GM21447 (cell line): Measurements from ENCODE around the gene CTLA4.
A peak's percentile ranks its signal among the peaks of the same experiment; 100 is the strongest.

Experiments
- ATAC-seq: cut with Tn5 transposase; IDR thresholded peaks from one replicate; pipeline ENCODE4 v1.9.1; 2021; ENCODE audit not compliant: unreplicated experiment

The CTLA4 gene

DNA sequence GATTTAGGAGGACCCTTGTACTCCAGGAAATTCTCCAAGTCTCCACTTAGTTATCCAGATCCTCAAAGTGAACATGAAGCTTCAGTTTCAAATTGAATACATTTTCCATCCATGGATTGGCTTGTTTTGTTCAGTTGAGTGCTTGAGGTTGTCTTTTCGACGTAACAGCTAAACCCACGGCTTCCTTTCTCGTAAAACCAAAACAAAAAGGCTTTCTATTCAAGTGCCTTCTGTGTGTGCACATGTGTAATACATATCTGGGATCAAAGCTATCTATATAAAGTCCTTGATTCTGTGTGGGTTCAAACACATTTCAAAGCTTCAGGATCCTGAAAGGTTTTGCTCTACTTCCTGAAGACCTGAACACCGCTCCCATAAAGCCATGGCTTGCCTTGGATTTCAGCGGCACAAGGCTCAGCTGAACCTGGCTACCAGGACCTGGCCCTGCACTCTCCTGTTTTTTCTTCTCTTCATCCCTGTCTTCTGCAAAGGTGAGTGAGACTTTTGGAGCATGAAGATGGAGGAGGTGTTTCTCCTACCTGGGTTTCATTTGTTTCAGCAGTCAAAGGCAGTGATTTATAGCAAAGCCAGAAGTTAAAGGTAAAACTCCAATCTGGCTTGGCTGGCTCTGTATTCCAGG lies at the start of gene CTLA4:
Gene CTLA4, plus strand, starts transcription at position 211 of the 640 bp plus-strand sequence. Its CDS starts 172 bp downstream, at position 383.
- ATAC-seq = no peak

DNA sequence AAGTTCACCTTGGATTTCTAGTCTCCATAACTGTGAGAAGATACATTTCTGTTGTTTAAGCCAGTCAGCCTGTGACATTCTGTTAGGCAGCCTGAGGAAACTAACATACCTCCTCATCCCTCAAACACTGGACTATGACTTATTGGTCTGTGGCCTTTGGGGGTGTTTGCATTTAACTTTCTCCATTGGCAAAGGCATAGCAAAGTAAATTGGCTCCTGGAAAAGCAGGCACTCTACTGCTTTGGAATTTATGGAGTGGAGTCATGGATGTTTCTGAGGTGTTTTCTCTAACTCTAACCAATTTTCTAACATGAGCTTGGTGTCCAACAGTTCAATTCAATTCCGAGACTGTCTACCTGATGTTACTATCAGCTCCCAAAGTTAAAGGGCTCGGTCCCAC lies 48.9 kb upstream of the CTLA4 start:
- no peak for ATAC-seq

DNA sequence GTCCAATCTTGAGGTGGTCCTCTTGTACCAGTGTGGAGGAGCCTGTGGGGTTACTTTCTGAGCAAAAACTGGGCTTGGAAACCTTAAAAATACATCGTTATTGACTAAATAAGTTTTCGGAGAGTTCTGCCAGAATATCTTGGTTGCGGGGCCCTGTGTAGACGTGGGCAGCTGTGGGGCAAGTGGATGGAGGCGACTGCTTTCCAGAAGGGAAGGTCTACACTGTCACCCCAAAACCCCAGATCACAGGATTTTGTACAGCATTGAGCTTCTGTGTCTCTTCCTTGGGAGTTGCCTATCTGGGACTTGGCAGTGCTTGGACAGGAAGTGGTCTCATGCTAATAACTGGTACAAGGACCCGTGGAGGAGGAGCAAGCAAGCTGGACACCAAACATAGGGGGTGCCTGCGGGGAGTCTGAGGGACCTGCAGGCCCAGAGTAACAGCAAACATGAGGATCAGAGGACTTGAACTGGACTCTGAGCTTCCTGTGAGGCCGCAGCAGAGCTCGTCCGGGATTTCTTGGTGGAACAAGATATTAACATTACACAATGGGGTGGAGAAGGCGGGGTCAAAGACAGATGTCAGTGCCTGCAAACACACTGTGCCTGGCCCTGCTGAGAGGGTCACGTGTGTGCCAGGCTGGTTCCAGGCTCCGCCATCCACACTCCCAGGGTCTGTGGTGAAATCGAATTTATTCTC lies 48.0 kb upstream of the CTLA4 start:
- ATAC-seq = no peak

- peak; percentile 86 for ATAC-seq
These were observed 46.6 kb upstream of the CTLA4 start for GRCh38 chr2:203820969-203821368.

DNA sequence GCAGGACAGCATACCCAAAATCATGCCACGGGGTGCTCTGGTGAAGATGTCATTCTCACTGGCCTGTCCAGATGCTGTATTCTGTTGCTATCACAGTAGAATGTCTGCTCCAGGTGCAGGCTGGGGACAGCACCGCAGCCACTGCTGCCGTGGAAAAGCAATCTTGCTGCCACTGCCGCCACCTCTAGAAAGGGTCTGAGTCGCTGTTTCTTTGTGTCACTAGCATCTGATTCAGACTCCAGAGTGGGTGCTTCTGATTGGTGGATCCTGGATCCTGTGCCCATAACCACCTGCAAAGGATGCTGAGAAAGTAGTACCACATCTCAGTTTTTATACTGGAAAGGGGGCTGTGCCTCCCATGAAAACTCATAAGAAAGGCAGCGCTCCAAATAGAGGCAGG lies 45.3 kb upstream of the CTLA4 start:
- ATAC-seq = no peak

- no peak for ATAC-seq
These were observed 44.4 kb upstream of the CTLA4 start for GRCh38 chr2:203823173-203823572.

DNA sequence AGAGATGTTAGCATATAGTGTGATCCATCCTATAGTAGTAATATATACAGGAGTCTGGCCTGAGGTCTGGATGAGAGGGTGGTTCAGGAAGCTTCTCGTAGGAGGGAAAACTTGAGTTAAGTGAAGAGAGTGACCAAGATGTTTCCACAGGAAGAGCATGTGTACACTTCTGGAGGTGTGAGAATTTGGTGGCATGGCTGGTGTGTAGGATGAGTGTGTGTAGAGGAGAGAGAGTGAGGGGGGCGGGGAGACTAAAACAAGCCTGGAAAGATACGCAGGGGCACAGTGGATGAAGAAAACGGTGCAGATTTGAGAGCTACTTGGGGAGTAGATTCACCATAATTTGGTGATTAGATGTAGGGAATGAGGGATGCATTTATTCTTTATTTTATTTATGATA lies 43.5 kb upstream of the CTLA4 start:
- no peak for ATAC-seq

- no peak for ATAC-seq
These were observed 43.0 kb upstream of the CTLA4 start for GRCh38 chr2:203824603-203825002.

GRCh38 chr2:203826704-203827103 lies 40.9 kb upstream of the CTLA4 start:
- no peak for ATAC-seq

GRCh38 chr2:203830304-203831055 lies 37.1 kb upstream of the CTLA4 start:
- no peak for ATAC-seq

- no peak for ATAC-seq
These were observed 32.2 kb upstream of the CTLA4 start for GRCh38 chr2:203835420-203835819.

- no peak for ATAC-seq
These were observed 31.4 kb upstream of the CTLA4 start for GRCh38 chr2:203835892-203836800.

- no peak for ATAC-seq
These were observed 26.8 kb upstream of the CTLA4 start for GRCh38 chr2:203840655-203841205.

DNA sequence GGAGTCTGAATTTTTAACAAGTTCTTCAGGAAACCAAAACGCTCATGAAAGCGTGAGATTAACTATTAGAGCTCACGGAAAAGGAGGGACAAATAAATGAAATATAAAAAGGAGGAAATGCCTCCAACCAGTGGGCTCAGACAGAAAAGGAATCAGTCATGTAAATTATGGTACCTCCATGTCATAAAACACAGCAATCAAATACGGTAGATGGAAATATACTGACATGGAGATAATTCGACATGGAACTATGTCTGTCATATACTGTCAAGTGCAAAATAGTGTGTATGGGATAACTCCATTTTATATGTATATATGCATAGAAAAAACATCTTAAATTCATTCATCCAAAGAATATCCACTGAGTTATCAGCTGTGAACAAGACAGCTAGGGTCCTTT lies 25.9 kb upstream of the CTLA4 start:
- ATAC-seq = no peak

GRCh38 chr2:203842373-203842772 lies 25.2 kb upstream of the CTLA4 start:
- no peak for ATAC-seq

DNA sequence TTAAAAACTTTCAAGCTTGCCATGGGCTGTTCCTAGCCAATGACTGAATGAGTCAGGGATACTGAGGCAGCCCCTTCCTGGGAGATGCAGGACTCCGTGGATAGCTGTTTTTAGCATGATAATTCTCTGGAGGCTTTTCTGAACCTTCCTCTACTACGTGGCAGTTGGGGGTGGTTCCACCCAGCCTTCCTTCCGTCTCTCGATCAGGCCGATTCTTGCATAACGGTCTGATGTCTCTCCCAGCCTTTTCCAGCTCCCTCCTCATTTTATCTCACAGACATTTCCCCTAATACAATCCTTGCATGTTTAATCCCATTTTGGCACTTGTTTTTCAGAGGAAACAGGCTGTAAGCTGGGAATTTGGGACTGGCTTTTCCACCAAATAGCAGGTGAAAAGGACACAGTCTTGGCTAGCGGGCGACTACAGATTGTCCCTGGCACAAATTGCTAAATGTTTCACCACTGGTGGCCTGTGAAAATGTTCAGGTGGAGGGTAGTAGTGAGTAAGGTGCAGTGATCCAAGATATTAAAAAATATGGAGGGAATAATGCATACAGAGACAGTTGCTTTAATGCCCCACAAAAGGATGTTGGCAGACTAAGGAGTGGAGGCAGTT lies 21.0 kb upstream of the CTLA4 start:
- no peak for ATAC-seq

DNA sequence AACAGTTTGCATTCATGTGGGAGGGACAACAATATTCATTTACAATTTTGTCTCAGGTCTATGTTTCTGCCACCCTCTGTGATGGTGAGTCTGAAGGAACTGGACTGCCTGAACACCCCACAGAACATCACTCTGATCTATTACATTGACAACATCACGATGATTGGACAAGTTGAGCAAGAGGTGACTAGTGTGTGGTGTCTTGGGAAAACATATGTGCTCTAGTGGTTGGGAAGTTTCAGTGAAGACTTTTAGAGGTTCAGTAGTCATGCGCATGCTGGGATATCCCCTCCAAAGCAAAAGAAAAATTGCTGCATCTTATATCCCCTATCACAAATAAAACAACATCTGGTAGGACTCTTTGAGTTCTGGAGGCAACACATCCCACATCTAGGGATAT lies 18.6 kb upstream of the CTLA4 start:
- no peak for ATAC-seq

DNA sequence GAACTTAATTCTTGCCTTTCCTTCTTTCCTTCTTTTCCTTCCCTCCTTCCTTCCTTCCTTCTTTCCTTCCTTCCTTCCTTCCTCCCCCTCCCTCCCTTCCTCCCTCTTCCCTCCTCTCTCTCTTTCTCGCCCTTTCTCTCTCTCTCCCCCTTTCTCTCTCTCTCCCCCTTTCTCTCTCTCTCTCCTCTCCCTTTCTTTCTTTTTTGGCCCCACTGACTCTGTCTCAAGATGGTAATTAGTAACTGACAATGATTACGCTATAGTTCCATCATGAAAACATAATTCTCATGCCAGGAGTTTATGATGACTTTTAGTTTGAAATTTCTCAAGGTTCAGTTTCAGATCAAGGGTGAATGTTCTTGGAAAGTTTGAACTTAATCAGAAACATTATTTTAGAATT lies 14.8 kb upstream of the CTLA4 start:
- ATAC-seq = no peak

DNA sequence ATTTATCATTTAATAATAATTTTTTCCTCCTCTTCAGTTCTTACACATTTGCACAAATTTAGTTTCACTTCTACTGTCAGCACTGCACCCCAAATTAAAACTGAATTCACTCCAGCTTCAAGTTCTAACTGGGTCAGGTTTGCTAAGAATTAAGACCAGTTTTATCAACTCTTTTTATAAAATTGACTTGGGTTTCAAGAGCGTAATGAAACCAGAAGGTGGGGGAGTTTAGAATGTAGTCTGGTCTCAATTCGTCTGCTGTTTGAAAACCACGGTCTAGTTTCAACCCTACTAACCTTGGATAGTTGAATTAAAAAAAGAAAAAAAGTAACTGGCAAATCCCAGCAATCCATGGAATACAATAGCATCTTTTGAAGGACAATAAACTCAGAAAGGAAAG lies 14.3 kb upstream of the CTLA4 start:
- ATAC-seq = no peak

DNA sequence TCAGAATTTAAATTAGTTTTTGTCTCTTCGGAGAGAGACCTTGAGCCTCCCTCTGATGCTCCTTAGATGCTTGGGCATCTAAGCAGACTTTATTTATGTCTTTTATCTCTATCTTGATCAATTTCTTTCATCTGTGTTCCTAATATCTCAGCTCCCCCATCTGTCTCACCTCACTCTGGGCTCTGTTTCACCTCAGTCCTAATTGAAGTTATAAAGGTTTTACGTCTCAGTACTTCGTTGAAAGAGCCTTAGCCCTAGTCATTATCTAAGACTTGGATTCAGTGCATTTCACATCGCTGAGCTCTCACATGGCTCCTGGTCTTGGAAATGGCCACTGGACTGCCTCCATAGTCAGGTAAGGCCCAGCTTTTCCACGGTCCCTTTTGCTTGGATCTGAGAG lies 13.8 kb upstream of the CTLA4 start:
- ATAC-seq = no peak
